OCI-LY3 (cell line): ENCODE measurements around the gene POP4.

Source experiments
- EZH2phosphoT487 ChIP-seq: fragments of 200-600 bp; shearing (Covaris generic); IDR thresholded peaks from 2 replicates; pipeline ENCODE4 v1.6.1; 2018; ENCODE audit warnings: antibody characterized with exemption, mixed run types, low read depth
- TF ChIP-seq, protein P1 (sequence below): fragments of 200-600, 300-600 bp; sonication (generic); IDR thresholded peaks from 2 replicates; pipeline ENCODE4 v1.5.1; 2014; ENCODE audit warnings: antibody characterized with exemption, low read length, low read depth

DNA sequence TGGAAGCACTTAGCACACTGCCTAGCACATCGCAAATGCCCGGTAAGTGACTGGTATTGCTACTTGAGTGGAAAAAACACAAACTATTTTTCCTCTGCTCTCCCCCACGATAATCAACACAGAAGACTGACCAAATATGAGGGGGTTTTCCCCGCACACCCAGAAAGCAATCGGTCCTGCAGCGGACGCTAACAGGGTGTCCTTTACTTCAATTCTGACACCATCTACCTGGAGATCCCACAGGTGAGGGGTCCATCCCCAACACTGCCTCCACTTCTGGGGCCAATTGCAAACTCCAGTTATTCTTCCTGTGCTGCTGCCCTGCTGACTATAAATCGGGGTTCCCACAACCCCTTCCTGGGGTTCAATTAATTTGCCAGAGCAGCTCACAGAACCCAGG lies 33.0 kb downstream of the POP4 start:
- TF ChIP-seq, protein P1, sequence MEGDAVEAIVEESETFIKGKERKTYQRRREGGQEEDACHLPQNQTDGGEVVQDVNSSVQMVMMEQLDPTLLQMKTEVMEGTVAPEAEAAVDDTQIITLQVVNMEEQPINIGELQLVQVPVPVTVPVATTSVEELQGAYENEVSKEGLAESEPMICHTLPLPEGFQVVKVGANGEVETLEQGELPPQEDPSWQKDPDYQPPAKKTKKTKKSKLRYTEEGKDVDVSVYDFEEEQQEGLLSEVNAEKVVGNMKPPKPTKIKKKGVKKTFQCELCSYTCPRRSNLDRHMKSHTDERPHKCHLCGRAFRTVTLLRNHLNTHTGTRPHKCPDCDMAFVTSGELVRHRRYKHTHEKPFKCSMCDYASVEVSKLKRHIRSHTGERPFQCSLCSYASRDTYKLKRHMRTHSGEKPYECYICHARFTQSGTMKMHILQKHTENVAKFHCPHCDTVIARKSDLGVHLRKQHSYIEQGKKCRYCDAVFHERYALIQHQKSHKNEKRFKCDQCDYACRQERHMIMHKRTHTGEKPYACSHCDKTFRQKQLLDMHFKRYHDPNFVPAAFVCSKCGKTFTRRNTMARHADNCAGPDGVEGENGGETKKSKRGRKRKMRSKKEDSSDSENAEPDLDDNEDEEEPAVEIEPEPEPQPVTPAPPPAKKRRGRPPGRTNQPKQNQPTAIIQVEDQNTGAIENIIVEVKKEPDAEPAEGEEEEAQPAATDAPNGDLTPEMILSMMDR: no peak
- no peak for TF ChIP-seq EZH2phosphoT487
